ENCODE measurements around the gene RHOT2. TPM values are rescaled to one million over a fixed set of nuclear protein-coding genes. Genes with fewer than 3 reads are reported as not detected.

Gene RHOT2
- total RNA-seq, 4 donors from 2014 or later, result 29.1 to 99.7 (median 71.7) TPM

DNA sequence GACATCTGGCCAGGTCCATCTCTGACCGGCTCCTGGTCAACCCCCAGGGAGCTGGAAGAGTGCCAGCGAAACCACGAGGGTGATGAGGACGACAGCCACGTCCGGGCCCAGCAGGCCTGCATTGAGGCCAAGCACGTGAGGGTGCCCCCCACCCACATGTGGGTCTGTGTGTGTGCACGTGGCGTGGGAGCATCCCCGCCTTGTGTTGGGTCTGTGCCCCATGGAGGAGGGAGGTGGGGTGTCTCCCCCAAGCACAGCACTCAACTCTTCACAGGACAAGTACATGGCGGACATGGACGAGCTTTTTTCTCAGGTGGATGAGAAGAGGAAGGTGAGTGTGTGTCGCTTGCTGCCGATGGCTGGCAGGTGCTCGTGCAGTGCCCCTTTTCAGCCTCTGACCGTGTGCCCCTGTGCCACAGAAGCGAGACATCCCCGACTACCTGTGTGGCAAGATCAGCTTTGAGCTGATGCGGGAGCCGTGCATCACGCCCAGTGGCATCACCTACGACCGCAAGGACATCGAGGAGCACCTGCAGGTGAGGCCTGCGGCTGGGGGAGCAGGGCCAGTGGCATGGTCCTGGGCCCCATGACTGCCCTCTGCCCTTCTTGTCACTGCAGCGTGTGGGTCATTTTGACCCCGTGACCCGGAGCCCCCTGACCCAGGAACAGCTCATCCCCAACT is 14.0 kb downstream of the RHOT2 start:
- intact Hi-C loops (cut with DNase I; ENCODE audit: low total_unique reads), result no loop called here
- TF ChIP-seq, protein P1, sequence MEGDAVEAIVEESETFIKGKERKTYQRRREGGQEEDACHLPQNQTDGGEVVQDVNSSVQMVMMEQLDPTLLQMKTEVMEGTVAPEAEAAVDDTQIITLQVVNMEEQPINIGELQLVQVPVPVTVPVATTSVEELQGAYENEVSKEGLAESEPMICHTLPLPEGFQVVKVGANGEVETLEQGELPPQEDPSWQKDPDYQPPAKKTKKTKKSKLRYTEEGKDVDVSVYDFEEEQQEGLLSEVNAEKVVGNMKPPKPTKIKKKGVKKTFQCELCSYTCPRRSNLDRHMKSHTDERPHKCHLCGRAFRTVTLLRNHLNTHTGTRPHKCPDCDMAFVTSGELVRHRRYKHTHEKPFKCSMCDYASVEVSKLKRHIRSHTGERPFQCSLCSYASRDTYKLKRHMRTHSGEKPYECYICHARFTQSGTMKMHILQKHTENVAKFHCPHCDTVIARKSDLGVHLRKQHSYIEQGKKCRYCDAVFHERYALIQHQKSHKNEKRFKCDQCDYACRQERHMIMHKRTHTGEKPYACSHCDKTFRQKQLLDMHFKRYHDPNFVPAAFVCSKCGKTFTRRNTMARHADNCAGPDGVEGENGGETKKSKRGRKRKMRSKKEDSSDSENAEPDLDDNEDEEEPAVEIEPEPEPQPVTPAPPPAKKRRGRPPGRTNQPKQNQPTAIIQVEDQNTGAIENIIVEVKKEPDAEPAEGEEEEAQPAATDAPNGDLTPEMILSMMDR (IDR thresholded peaks at IDR 0.05), result no peak
- no peak for TF ChIP-seq POLR2A (IDR thresholded peaks at IDR 0.05)
- Histone ChIP-seq H3K36me3 (no peaks in the 10 kb centered on the region), H3K27ac (no peak overlapping the region), H3K4me1 (peaks cover 0 to 29% of the 10 kb centered on the region in 2 donors), H3K27me3 (no peaks in the 10 kb centered on the region), H3K9me3 (no peaks in the 10 kb centered on the region), H3K4me3 (no peak overlapping the region)
- DNase-seq, result no peak

DNA sequence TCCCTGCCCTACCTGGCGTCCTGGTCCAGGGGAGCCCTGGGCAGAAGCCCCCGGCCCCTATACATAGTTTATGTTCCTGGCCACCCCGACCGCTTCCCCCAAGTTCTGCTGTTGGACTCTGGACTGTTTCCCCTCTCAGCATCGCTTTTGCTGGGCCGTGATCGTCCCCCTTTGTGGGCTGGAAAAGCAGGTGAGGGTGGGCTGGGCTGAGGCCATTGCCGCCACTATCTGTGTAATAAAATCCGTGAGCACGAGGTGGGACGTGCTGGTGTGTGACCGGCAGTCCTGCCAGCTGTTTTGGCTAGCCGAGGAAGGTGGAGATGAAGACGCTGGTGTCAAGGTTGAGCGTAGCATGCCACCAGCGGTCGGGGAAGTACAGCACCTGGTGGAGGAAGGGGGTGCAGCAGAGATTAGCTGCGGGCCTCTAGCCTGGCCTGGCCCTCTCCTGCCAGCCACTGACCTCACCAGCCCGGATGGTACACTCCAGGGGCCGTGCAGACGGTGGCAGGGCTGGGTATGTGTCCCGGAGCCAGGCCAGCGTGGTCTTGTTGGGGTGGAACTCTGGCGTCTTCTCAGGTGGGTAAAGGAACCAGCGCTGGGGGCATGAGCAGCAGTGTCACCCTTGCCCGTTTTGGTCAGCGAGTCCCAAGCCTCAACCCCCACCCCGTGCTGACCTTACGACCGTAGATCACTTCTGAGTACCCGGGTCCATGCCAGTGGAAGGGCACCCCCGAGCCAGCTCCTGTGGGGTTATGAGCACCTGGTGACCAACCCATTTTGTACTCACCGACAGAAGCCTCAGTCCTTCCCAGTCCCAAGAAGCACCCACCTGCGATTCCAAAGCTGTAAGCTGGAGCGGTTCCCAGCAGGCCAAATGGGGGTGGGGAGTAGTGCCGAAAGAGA is 14.8 kb downstream of the RHOT2 start:
- TF ChIP-seq, protein P1 (IDR thresholded peaks at IDR 0.05), result no peak
- no peak for TF ChIP-seq POLR2A (IDR thresholded peaks at IDR 0.05)
- Histone ChIP-seq H3K36me3 (no peaks in the 10 kb centered on the region), H3K9me3 (no peaks in the 10 kb centered on the region), H3K4me3 (no peak overlapping the region), H3K4me1 (peaks cover 0 to 29% of the 10 kb centered on the region in 2 donors), H3K27ac (no peak overlapping the region), H3K27me3 (no peaks in the 10 kb centered on the region)
- intact Hi-C loops (cut with DNase I; ENCODE audit: low total_unique reads), result no loop called here
- no peak for DNase-seq

DNA sequence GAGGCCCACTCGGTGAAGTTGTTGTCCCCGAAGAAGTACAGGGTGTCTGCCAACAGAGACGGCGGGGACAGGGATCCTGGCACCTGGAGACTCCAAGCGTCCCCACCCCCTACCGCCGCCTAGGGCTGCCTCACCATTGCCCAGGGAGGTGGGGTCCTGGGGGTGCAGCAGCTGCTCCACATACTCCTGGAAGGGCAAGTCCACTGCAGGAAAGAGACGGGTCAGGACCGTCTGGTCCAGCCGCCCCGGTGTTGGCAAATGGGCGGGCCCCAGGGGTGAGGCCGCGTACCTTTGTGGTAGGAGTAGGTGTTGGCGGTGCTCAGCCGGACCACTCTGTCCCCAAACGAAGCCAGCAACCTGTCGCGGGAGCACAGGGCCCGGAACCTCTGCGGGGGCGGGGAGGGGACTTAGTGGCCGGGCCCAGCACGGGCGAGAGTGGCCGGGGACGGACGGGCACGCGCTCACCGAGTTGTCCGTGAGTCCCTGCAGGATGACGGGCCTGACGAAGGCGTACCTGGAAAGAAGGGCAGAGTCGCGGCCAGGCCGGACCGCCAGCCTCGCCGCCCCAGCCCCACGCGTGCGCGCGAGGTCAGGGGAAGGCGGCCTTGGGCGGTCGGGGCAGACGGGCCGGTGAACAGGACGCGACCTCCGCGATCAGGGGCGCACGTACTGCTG is 15.6 kb downstream of the RHOT2 start:
- intact Hi-C loops (cut with DNase I; ENCODE audit: low total_unique reads), result no loop called here
- TF ChIP-seq, protein P1 (IDR thresholded peaks at IDR 0.05), result no peak
- no peak for TF ChIP-seq POLR2A (IDR thresholded peaks at IDR 0.05)
- peak in 1 of 2 donors; percentile 27 for DNase-seq
- H3K9me3 ChIP-seq, result no peaks in the 10 kb centered on the region
- no peaks in the 10 kb centered on the region for H3K36me3 ChIP-seq
- peak overlapping the region; percentile 46 to 48 for H3K4me3 ChIP-seq
- H3K27ac ChIP-seq, result peak overlapping the region; percentile 34 to 70
- H3K4me1 ChIP-seq, result peaks cover 0 to 30% of the 10 kb centered on the region in 2 donors
- H3K27me3 ChIP-seq, result no peaks in the 10 kb centered on the region

DNA sequence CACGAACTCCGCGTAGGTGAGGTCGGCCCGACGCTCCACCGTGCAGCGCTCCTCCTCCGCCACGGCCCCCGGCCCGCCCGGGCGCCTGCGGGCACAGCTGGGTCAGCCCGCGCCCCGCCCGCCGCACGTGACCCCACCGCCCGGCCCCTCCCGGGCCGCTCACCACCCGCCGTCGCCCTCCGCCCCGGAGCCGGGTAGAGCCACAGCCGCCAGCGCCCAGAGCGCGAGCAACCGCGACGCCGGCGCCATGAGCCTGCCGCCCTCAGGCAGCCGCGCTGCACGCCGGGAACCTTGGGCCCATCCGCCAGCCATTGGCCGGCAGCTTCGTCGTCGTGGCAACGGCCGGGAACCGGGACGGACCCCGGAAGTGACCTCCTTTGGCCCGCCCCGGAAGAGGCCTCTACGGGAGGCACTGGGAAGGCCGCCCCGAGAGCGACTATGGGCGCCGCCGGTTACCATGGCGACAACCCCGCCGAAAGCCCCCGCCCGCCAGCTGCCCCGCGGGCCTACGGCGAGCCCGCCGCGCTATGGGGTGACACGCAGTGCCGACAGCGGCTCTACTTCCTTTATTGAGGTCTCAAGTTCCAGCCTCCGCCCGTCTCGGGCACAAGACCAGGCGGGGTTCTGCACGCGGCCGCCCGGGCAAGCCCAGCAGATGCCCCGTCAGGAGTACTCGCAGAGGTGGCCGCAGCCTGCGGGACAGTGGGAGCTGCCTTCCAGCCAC is 16.3 kb downstream of the RHOT2 start, which contains the start of gene JMJD8:
Gene JMJD8 (minus strand): TSS at position 264 of the 724 bp plus-strand sequence. CDS start 15 bp downstream, at position 249.
- Histone ChIP-seq H3K27ac (peak within 1 kb of the TSS; percentile 34 to 70), H3K9me3 (no peaks in the 10 kb centered on the region), H3K27me3 (no peaks in the 10 kb centered on the region), H3K4me1 (peaks cover 3 to 37% of the 10 kb centered on the region in 2 donors), H3K4me3 (peak within 1 kb of the TSS; percentile 46 to 48), H3K36me3 (no peaks in the 10 kb centered on the region)
- DNase-seq, result peak; percentile 95 to 97
- peak; percentile 32 to 49 for TF ChIP-seq POLR2A (IDR thresholded peaks at IDR 0.05)
- TF ChIP-seq, protein P1 (IDR thresholded peaks at IDR 0.05), result peak in 1 of 4 experiments; percentile 30
- intact Hi-C loops (cut with DNase I; ENCODE audit: low total_unique reads), result no loop called here

Data from uterus (tissue), 4 donors.